ENCODE results near the gene SOCS1. TPM values are rescaled to one million over a fixed set of nuclear protein-coding genes. Genes with fewer than 3 reads are reported as not detected.

Gene SOCS1
- polyA plus RNA-seq, 1 of the 3 experiments (the other 2 are of a cell fraction) = 8.6 TPM

DNA sequence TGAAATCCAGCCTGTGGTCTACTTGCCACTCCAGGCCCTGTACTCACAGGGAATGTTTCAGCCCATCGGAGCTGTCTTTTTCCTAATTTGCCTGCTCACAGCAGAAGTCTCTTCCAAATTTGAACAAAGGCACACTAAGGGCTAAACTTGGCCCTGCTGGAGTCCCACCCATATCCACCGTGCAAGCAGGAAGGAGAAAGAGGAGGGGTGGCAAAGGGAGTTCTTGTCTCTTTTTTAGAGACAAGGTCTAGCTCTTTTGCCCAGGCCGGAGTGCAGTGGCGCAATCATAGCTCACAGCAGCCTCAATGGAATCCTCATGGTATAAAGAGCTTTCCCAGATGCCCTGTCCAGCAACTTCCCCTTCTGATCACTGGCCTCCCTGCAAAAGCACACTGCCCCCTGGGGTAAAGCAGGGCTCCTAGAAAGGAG lies 27.8 kb upstream of the SOCS1 start:
- ChIA-PET POLR2A (no interaction called here), CTCF (interaction anchor here (1.1 to 1.9 kb wide), 3 partner anchors 10 to 65 kb away, joined by 3 to 7 read pairs (median 4); partner anchors contain the start of gene PRM3)
- Histone ChIP-seq H3K9ac (no peak overlapping the region), H3K4me3 (ENCODE audit: low read depth in 2 of 2, low read length in 1 of 2) (no peak overlapping the region), H3K79me2 (ENCODE audit: insufficient read depth) (no peaks in the 10 kb centered on the region), H3F3A (replicated peaks; ENCODE audit: insufficient read depth) (no peaks in the 10 kb centered on the region), H3K9me3 (no peaks in the 10 kb centered on the region), H2AFZ (ENCODE audit: low read depth) (no peak overlapping the region), H3K4me1 (ENCODE audit: control insufficient read depth in 1 of 2, insufficient read depth in 2 of 2, low read depth in 1 of 2, low read length in 1 of 2) (no peaks in the 10 kb centered on the region; a peak in 1 of 4 replicates), H4K20me1 (ENCODE audit: insufficient read depth) (no peaks in the 10 kb centered on the region), H3K27ac (ENCODE audit: low read depth in 2 of 2, low read length in 1 of 2) (no peak overlapping the region), H3K9me2 (no peaks in the 10 kb centered on the region), H3K27me3 (ENCODE audit: insufficient read depth) (no peaks in the 10 kb centered on the region; the same call in 1 of the 2 replicates), H3K36me3 (replicated peaks in 1 of 2; ENCODE audit: control insufficient read depth in 1 of 2, insufficient read depth in 2 of 2, low read length in 1 of 2) (no peaks in the 10 kb centered on the region), H3K4me2 (no peak overlapping the region)
- WGBS (ENCODE audit: low lambda C conversion rate) = 78% methylated on average over 4 of the region's 4 CpGs
- TF ChIP-seq FOSL2 (IDR thresholded peaks at IDR 0.05; ENCODE audit: borderline replicate concordance, low read depth) (no peak), FOXM1 (IDR thresholded peaks at IDR 0.05; ENCODE audit: low read depth) (no peak), CHD2 (IDR thresholded peaks at IDR 0.05; ENCODE audit: low read length, partially characterized antibody) (no peak), MEF2A (IDR thresholded peaks at IDR 0.05; ENCODE audit: borderline replicate concordance, low read depth) (no peak)
- TF ChIP-seq, protein P1, sequence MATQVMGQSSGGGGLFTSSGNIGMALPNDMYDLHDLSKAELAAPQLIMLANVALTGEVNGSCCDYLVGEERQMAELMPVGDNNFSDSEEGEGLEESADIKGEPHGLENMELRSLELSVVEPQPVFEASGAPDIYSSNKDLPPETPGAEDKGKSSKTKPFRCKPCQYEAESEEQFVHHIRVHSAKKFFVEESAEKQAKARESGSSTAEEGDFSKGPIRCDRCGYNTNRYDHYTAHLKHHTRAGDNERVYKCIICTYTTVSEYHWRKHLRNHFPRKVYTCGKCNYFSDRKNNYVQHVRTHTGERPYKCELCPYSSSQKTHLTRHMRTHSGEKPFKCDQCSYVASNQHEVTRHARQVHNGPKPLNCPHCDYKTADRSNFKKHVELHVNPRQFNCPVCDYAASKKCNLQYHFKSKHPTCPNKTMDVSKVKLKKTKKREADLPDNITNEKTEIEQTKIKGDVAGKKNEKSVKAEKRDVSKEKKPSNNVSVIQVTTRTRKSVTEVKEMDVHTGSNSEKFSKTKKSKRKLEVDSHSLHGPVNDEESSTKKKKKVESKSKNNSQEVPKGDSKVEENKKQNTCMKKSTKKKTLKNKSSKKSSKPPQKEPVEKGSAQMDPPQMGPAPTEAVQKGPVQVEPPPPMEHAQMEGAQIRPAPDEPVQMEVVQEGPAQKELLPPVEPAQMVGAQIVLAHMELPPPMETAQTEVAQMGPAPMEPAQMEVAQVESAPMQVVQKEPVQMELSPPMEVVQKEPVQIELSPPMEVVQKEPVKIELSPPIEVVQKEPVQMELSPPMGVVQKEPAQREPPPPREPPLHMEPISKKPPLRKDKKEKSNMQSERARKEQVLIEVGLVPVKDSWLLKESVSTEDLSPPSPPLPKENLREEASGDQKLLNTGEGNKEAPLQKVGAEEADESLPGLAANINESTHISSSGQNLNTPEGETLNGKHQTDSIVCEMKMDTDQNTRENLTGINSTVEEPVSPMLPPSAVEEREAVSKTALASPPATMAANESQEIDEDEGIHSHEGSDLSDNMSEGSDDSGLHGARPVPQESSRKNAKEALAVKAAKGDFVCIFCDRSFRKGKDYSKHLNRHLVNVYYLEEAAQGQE (IDR thresholded peaks at IDR 0.05; ENCODE audit: low read depth, low read length) = peak; percentile 79
- DNase-seq = no peak

- DNase-seq = no peak
- no peaks in the 10 kb centered on the region; the same call in none of the 2 replicates for H3K27me3 ChIP-seq (ENCODE audit: insufficient read depth)
- no peak within 1 kb of the TSS for H3K27ac ChIP-seq (ENCODE audit: low read depth in 2 of 2, low read length in 1 of 2)
- no peaks in the 10 kb centered on the region for H3K36me3 ChIP-seq (replicated peaks in 1 of 2; ENCODE audit: control insufficient read depth in 1 of 2, insufficient read depth in 2 of 2, low read length in 1 of 2)
- POLR2A ChIA-PET = no interaction called here
- CTCF ChIA-PET = no interaction called here
- no peak within 1 kb of the TSS for H3K9ac ChIP-seq
- no peak within 1 kb of the TSS for H3K4me2 ChIP-seq
- WGBS (ENCODE audit: low lambda C conversion rate) = 88% methylated on average over 21 of the region's 25 CpGs
- no peaks in the 10 kb centered on the region for H3K9me3 ChIP-seq
- no peaks in the 10 kb centered on the region; a peak in 1 of 4 replicates for H3K4me1 ChIP-seq (ENCODE audit: control insufficient read depth in 1 of 2, insufficient read depth in 2 of 2, low read depth in 1 of 2, low read length in 1 of 2)
- TF ChIP-seq POLR2AphosphoS5 (IDR thresholded peaks at IDR 0.05; ENCODE audit: low read depth, low read length) (no peak), YY1 (IDR thresholded peaks at IDR 0.05; ENCODE audit: low read depth) (no peak), MEF2A (IDR thresholded peaks at IDR 0.05; ENCODE audit: borderline replicate concordance, low read depth) (no peak)
- no peak within 1 kb of the TSS for H3K4me3 ChIP-seq (ENCODE audit: low read depth in 2 of 2, low read length in 1 of 2)
- H4K20me1 ChIP-seq (ENCODE audit: insufficient read depth) = no peaks in the 10 kb centered on the region
- H2AFZ ChIP-seq (ENCODE audit: low read depth) = no peak within 1 kb of the TSS
- no peaks in the 10 kb centered on the region for H3F3A ChIP-seq (replicated peaks; ENCODE audit: insufficient read depth)
- H3K79me2 ChIP-seq (ENCODE audit: insufficient read depth) = no peaks in the 10 kb centered on the region
- no peaks in the 10 kb centered on the region for H3K9me2 ChIP-seq
Observed at GRCh38 chr16:11280616-11281522, 24.9 kb upstream of the SOCS1 start, which contains the start of gene PRM1. Gene PRM1 (minus strand): TSS chr16:11281330. CDS start chr16:11281238, 92 bp downstream.
